A549 (cell line): ENCODE data around the gene ACBD6.

ENCODE experiments used
- CEBPB ChIP-seq, 2 experiments: fragments of >200 bp in 1 of 2; sonication (Bioruptor Twin) in 1 of 2; formaldehyde crosslinking in 1 of 2; IDR thresholded peaks; 2 replicates each; pipeline ENCODE4 v1.6.1; 2012 to 2016
- CHD4 ChIP-seq: fragments of 200-600 bp; sonication (generic); IDR thresholded peaks from 2 replicates; pipeline ENCODE4 v1.6.1; 2016; ENCODE audit warnings: antibody characterized with exemption, mild to moderate bottlenecking, borderline replicate concordance
- EHMT2 ChIP-seq: fragments of 200-600 bp; sonication (generic); IDR thresholded peaks from 2 replicates; pipeline ENCODE4 v1.6.1; 2016; ENCODE audit warnings: antibody characterized with exemption, low read depth, mild to moderate bottlenecking, moderate library complexity
- EP300 ChIP-seq, 2 experiments: fragments of >200 bp; sonication (Bioruptor Twin); formaldehyde crosslinking; IDR thresholded peaks; 2 replicates in 1 of 2; 3 replicates in 1 of 2; pipeline ENCODE4 v1.6.1; 2016 to 2017
- POLR2A ChIP-seq: IDR thresholded peaks from 2 replicates; pipeline ENCODE4 v1.6.1; 2012; ENCODE audit warnings: mild to moderate bottlenecking, low read length
- RAD21 ChIP-seq, 2 experiments: fragments of >200 bp in 1 of 2; sonication (Bioruptor Twin) in 1 of 2; formaldehyde crosslinking in 1 of 2; IDR thresholded peaks in 1 of 2; conservative IDR thresholded peaks in 1 of 2; 2 replicates in 1 of 2; 3 replicates in 1 of 2; pipeline ENCODE4 v1.6.1; 2012 to 2018; ENCODE audit warnings: inconsistent platforms in 1 of 2
- RCOR1 ChIP-seq: fragments of 150-350 bp; IDR thresholded peaks from 2 replicates; pipeline ENCODE4 v1.6.1; 2014; ENCODE audit warnings: antibody characterized with exemption, low read length, low read depth
- USF2 ChIP-seq: fragments of 450-650 bp; IDR thresholded peaks from 2 replicates; pipeline ENCODE4 v1.6.1; 2014; ENCODE audit warnings: antibody characterized with exemption
- ZNF302 ChIP-seq: fragments of 250-450 bp; sonication (Bioruptor Pico); IDR thresholded peaks from 2 replicates; pipeline ENCODE4 v1.9.0; 2021; ENCODE audit warnings: inconsistent platforms, mild to moderate bottlenecking, moderate library complexity
- TF ChIP-seq, protein P1 (sequence below): fragments of >200 bp; sonication (Bioruptor Twin); formaldehyde crosslinking; IDR thresholded peaks from 3 replicates; pipeline ENCODE4 v1.5.1; 2016
- TF ChIP-seq, protein P2 (sequence below): fragments of 150-350 bp; IDR thresholded peaks from 2 replicates; pipeline ENCODE4 v1.6.1; 2014; ENCODE audit warnings: low read depth, mild to moderate bottlenecking, low read length

GRCh38 chr1:180274221-180274620 lies 228.2 kb downstream of the ACBD6 start:
- TF ChIP-seq ZNF302 (CRISPR knock-in tag), result no peak
- TF ChIP-seq, protein P1, sequence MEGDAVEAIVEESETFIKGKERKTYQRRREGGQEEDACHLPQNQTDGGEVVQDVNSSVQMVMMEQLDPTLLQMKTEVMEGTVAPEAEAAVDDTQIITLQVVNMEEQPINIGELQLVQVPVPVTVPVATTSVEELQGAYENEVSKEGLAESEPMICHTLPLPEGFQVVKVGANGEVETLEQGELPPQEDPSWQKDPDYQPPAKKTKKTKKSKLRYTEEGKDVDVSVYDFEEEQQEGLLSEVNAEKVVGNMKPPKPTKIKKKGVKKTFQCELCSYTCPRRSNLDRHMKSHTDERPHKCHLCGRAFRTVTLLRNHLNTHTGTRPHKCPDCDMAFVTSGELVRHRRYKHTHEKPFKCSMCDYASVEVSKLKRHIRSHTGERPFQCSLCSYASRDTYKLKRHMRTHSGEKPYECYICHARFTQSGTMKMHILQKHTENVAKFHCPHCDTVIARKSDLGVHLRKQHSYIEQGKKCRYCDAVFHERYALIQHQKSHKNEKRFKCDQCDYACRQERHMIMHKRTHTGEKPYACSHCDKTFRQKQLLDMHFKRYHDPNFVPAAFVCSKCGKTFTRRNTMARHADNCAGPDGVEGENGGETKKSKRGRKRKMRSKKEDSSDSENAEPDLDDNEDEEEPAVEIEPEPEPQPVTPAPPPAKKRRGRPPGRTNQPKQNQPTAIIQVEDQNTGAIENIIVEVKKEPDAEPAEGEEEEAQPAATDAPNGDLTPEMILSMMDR, result no peak
- no peak for TF ChIP-seq POLR2A
- TF ChIP-seq RAD21 (conservative IDR thresholded peaks at IDR 0.05 in 1 of 2, IDR thresholded peaks at IDR 0.05 in 1 of 2), result no peak
- no peak for TF ChIP-seq CHD4
- no peak for TF ChIP-seq CEBPB (IDR thresholded peaks at IDR 0.05)
- no peak for TF ChIP-seq EP300 (IDR thresholded peaks at IDR 0.05)
- TF ChIP-seq USF2, result no peak
- TF ChIP-seq, protein P2, sequence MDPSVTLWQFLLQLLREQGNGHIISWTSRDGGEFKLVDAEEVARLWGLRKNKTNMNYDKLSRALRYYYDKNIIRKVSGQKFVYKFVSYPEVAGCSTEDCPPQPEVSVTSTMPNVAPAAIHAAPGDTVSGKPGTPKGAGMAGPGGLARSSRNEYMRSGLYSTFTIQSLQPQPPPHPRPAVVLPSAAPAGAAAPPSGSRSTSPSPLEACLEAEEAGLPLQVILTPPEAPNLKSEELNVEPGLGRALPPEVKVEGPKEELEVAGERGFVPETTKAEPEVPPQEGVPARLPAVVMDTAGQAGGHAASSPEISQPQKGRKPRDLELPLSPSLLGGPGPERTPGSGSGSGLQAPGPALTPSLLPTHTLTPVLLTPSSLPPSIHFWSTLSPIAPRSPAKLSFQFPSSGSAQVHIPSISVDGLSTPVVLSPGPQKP, result no peak
- TF ChIP-seq RCOR1, result no peak
- TF ChIP-seq EHMT2, result no peak
